ENCODE results near the gene GALNT16. TPM values are rescaled to one million over a fixed set of nuclear protein-coding genes. Genes with fewer than 3 reads are reported as not detected.

Gene GALNT16
- polyA plus RNA-seq, 1 experiment, result 1.3 TPM

DNA sequence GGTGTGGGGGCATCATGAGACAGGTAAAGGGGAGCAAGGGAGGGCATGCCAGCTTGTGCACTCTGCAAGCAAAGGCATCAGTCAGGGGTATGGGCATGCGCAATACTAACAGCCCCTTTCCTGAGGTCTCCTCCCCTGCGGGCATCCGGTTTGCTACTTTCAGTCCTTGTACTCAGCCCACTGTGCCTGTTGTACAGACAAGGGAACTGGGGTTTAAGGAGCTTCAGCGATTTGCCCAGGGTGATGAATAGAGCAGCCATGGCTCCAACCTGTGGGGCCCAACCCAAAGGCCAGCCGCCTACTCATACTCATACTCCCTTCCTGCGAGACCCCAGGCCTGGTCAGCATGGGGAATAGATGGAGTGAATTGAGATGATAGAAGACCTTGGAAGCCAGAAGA is 66.7 kb downstream of the GALNT16 start:
- Histone ChIP-seq H3K9me3 (ENCODE audit: control insufficient read depth, insufficient read depth, low read length) (no peaks in the 10 kb centered on the region), H3K27me3 (ENCODE audit: control insufficient read depth, insufficient read depth, low read length) (peaks cover 15% of the 10 kb centered on the region), H3K4me3 (ENCODE audit: low read depth, low read length) (no peak overlapping the region), H3K27ac (ENCODE audit: low read depth, low read length) (no peak overlapping the region)
- TF ChIP-seq, protein P1, sequence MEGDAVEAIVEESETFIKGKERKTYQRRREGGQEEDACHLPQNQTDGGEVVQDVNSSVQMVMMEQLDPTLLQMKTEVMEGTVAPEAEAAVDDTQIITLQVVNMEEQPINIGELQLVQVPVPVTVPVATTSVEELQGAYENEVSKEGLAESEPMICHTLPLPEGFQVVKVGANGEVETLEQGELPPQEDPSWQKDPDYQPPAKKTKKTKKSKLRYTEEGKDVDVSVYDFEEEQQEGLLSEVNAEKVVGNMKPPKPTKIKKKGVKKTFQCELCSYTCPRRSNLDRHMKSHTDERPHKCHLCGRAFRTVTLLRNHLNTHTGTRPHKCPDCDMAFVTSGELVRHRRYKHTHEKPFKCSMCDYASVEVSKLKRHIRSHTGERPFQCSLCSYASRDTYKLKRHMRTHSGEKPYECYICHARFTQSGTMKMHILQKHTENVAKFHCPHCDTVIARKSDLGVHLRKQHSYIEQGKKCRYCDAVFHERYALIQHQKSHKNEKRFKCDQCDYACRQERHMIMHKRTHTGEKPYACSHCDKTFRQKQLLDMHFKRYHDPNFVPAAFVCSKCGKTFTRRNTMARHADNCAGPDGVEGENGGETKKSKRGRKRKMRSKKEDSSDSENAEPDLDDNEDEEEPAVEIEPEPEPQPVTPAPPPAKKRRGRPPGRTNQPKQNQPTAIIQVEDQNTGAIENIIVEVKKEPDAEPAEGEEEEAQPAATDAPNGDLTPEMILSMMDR (IDR thresholded peaks at IDR 0.05; ENCODE audit: low read depth, low read length), result no peak
- CTCF ChIA-PET, result no interaction called here
- DNase-seq (ENCODE audit: low read depth, low spot score), result no peak
- POLR2A ChIA-PET, result no interaction called here

DNA sequence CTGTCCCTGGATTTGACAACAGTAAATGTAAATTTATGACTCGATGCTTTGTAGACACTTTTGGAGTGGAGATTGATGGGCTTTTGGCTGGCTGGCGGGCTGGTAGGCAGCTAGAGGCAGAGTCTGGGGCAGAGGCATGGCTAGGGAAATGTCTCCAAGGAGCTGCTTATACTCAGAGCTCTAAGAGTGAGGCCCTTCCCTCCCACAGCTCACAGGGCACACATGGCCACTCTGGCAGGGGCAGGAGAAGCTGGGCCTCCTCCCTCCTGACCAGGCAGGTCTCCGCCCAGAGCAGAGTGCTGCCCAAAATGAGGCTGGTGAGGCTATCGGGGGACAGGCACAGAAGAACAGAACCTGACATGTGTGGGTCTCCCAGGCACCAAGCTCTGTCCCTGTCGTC is 67.5 kb downstream of the GALNT16 start:
- TF ChIP-seq, protein P1 (IDR thresholded peaks at IDR 0.05; ENCODE audit: low read depth, low read length), result no peak
- CTCF ChIA-PET, result no interaction called here

DNA sequence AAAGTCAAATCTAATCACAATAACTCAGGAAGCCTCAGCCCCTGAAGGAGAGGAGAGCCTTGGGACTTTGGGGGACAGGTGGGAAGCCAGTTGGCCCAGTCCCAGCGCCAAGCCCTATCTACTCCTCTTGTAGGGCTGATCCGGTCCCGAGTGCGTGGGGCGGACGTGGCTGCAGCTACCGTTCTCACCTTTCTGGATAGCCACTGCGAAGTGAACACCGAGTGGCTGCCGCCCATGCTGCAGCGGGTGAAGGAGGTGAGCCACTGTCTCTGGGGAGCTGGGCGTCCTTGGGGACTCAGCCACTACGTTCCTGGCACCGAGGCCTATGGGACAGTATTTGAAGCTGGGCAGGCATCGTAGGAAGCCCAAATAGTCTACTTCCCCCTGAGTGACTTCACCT is 68.4 kb downstream of the GALNT16 start:
- POLR2A ChIA-PET, result no interaction called here
- Histone ChIP-seq H3K27ac (ENCODE audit: low read depth, low read length) (no peak overlapping the region), H3K27me3 (ENCODE audit: control insufficient read depth, insufficient read depth, low read length) (peaks cover 18% of the 10 kb centered on the region), H3K4me3 (ENCODE audit: low read depth, low read length) (no peak overlapping the region), H3K9me3 (ENCODE audit: control insufficient read depth, insufficient read depth, low read length) (no peaks in the 10 kb centered on the region)
- CTCF ChIA-PET, result no interaction called here
- DNase-seq (ENCODE audit: low read depth, low spot score), result no peak
- TF ChIP-seq, protein P1 (IDR thresholded peaks at IDR 0.05; ENCODE audit: low read depth, low read length), result no peak

More for the DNA sequence above, 67.5 kb downstream of the GALNT16 start:
- no peak overlapping the region for H3K4me3 ChIP-seq (ENCODE audit: low read depth, low read length)
- no peaks in the 10 kb centered on the region for H3K9me3 ChIP-seq (ENCODE audit: control insufficient read depth, insufficient read depth, low read length)
- no peak for DNase-seq (ENCODE audit: low read depth, low spot score)
- POLR2A ChIA-PET, result no interaction called here
- H3K27ac ChIP-seq (ENCODE audit: low read depth, low read length), result no peak overlapping the region
- peaks cover 18% of the 10 kb centered on the region for H3K27me3 ChIP-seq (ENCODE audit: control insufficient read depth, insufficient read depth, low read length)

DNA sequence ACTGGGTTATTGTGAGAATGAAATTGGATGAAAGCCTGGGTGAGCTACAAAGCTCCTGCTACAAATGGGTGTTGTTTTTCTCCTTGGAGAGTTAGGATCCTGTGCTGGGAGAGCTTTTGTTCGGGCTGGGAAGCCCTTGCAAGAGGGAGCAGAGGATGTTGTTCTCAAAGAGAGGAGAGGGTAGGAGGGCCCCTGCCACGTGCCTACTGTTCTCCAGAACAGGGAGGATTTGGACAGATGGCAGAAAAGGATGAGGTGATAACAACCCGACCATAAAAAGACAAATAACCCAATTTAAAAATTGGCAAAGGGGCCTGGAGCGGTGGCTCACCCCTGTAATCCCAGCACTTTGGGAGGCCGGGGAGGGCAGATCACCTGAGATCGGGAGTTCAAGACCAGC is 68.8 kb downstream of the GALNT16 start:
- no peak overlapping the region for H3K27ac ChIP-seq (ENCODE audit: low read depth, low read length)
- POLR2A ChIA-PET, result no interaction called here
- TF ChIP-seq, protein P1 (IDR thresholded peaks at IDR 0.05; ENCODE audit: low read depth, low read length), result no peak
- CTCF ChIA-PET, result no interaction called here
- H3K4me3 ChIP-seq (ENCODE audit: low read depth, low read length), result no peak overlapping the region
- peaks cover 21% of the 10 kb centered on the region for H3K27me3 ChIP-seq (ENCODE audit: control insufficient read depth, insufficient read depth, low read length)
- no peak for DNase-seq (ENCODE audit: low read depth, low spot score)
- no peaks in the 10 kb centered on the region for H3K9me3 ChIP-seq (ENCODE audit: control insufficient read depth, insufficient read depth, low read length)

DNA sequence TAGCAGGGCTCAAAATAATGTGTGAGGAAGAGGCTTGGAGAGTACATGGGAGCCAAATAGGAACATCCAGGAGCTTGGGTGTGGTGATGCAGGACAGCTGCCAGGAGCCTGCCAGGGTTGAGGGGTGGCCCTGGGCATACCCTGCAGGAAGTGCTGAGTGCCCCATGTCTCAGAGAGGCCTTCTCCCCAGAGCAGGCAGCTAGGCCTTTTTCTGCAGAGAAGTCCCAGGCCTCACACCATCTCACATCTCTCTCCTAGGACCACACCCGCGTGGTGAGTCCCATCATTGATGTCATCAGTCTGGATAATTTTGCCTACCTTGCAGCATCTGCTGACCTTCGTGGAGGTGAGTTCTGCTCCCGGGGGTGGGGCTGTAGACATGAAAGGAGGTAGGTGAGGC is 71.2 kb downstream of the GALNT16 start:
- DNase-seq (ENCODE audit: low read depth, low spot score), result no peak
- Histone ChIP-seq H3K27ac (ENCODE audit: low read depth, low read length) (no peak overlapping the region), H3K4me3 (ENCODE audit: low read depth, low read length) (no peak overlapping the region), H3K27me3 (ENCODE audit: control insufficient read depth, insufficient read depth, low read length) (peaks cover 36% of the 10 kb centered on the region), H3K9me3 (ENCODE audit: control insufficient read depth, insufficient read depth, low read length) (no peaks in the 10 kb centered on the region; the same call in 1 of the 2 replicates)
- TF ChIP-seq, protein P1 (IDR thresholded peaks at IDR 0.05; ENCODE audit: low read depth, low read length), result no peak
- POLR2A ChIA-PET, result no interaction called here
- CTCF ChIA-PET, result interaction anchor here (1.0 kb wide), 1 partner anchor 88 kb away, joined by 3 read pairs; no protein-coding TSS in a partner anchor

Data from AG04450 (cell line).